ENCODE measurements around the gene CAMTA1.

DNA sequence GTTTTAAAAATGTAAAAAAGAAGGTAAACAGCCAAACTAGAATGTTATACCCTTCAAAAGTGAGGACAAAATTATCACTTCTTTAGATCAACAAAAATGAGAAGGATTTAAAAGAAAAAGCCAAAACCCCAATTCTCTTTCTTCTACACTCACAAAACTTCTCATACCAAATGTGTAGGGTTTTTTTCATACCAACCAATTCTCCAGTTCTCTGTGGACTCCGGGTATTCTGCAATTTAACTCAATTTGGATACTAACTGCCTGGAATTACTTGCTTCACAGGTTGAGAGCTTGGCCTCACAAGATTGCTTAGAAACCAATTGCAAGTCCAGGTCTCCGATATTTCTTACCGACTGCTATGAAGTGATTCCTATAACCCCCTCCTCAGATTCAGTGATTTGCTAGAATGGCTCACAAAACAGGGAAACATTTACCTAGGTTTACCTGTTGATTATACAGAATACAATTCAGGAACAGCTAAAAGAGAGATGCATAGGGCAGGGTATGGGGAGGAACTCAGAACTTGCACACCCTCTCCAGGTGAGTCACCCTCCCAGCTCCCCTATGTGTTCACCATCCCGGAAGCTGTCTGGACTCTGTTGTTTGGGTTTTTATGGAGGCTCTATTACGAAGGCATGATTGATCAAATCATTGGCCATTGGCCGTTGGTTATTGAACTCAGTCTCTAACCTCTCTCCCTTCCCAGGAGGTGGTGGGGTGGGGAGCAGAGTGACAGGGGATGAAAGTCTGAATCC, 67.1 kb downstream of the CAMTA1 start:
- TF ChIP-seq, protein P1, sequence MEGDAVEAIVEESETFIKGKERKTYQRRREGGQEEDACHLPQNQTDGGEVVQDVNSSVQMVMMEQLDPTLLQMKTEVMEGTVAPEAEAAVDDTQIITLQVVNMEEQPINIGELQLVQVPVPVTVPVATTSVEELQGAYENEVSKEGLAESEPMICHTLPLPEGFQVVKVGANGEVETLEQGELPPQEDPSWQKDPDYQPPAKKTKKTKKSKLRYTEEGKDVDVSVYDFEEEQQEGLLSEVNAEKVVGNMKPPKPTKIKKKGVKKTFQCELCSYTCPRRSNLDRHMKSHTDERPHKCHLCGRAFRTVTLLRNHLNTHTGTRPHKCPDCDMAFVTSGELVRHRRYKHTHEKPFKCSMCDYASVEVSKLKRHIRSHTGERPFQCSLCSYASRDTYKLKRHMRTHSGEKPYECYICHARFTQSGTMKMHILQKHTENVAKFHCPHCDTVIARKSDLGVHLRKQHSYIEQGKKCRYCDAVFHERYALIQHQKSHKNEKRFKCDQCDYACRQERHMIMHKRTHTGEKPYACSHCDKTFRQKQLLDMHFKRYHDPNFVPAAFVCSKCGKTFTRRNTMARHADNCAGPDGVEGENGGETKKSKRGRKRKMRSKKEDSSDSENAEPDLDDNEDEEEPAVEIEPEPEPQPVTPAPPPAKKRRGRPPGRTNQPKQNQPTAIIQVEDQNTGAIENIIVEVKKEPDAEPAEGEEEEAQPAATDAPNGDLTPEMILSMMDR (conservative IDR thresholded peaks at IDR 0.05; ENCODE audit: low read depth, low read length) = no peak
- no peak for TF ChIP-seq EZH2 (IDR thresholded peaks at IDR 0.05; ENCODE audit: borderline replicate concordance, low read depth, low read length, poor library complexity, severe bottlenecking)

Measured in A673 (cell line).